Coronary artery (tissue), 2 donors: ENCODE measurements around the gene CCDC146.
"Not testable (repeated sequence)": the region's sequence is repeated elsewhere in the genome, so short reads cannot be mapped to it uniquely, and the experiment has no call there.

Experiments used
- DNase-seq: peaks from one replicate; pipeline ENCODE4 v3.0.0-alpha.2; 2017; ENCODE audit warnings: low spot score
- H3K27ac ChIP-seq, 2 donors: fragments of 200-600 bp; sonication (generic); one replicate each; pipeline ENCODE4 v1.5.1; 2016 to 2019
- H3K4me3 ChIP-seq: fragments of 200-600 bp; sonication (generic); 2 replicates; pipeline ENCODE4 v1.5.1; 2016; ENCODE audit warnings: mild to moderate bottlenecking, moderate library complexity
- CTCF ChIP-seq: fragments of 200-600 bp; sonication (generic); IDR thresholded peaks from one replicate; pipeline ENCODE4 v1.5.1; 2019; ENCODE audit warnings: antibody characterized with exemption

The CCDC146 gene

GRCh38 chr7:77128582-77129410 lies 6.4 kb downstream of the CCDC146 start:
- peak overlapping the region; percentile 38 to 56 for H3K27ac ChIP-seq
- H3K4me3 ChIP-seq: peak overlapping the region; percentile 41
- not testable (repeated sequence) for DNase-seq

GRCh38 chr7:77131781-77132180 lies 9.4 kb downstream of the CCDC146 start:
- H3K4me3 ChIP-seq, H3K27ac ChIP-seq, DNase-seq: not testable (repeated sequence)

GRCh38 chr7:77138668-77139067 lies 16.3 kb downstream of the CCDC146 start:
- not testable (repeated sequence) for H3K4me3 ChIP-seq, DNase-seq, H3K27ac ChIP-seq

- H3K27ac ChIP-seq, H3K4me3 ChIP-seq, DNase-seq: not testable (repeated sequence)
These were observed 17.9 kb downstream of the CCDC146 start for GRCh38 chr7:77140291-77140690.

- H3K4me3 ChIP-seq, DNase-seq, H3K27ac ChIP-seq: not testable (repeated sequence)
These were observed 29.8 kb downstream of the CCDC146 start for GRCh38 chr7:77152232-77152631.

GRCh38 chr7:77154917-77155464 lies 32.6 kb downstream of the CCDC146 start:
- H3K27ac ChIP-seq, DNase-seq, H3K4me3 ChIP-seq: not testable (repeated sequence)

- H3K27ac ChIP-seq: not testable (repeated sequence)
These were observed 33.4 kb downstream of the CCDC146 start for GRCh38 chr7:77155601-77156377.

GRCh38 chr7:77157034-77157433 lies 34.6 kb downstream of the CCDC146 start:
- H3K27ac ChIP-seq, H3K4me3 ChIP-seq, DNase-seq: not testable (repeated sequence)

More at GRCh38 chr7:77155601-77156377, 33.4 kb downstream of the CCDC146 start:
- H3K4me3 ChIP-seq, DNase-seq: not testable (repeated sequence)

GRCh38 chr7:77157446-77157845 lies 35.0 kb downstream of the CCDC146 start:
- DNase-seq: no peak
- H3K4me3 ChIP-seq: no peak overlapping the region
- no peak overlapping the region for H3K27ac ChIP-seq
- no peak for TF ChIP-seq CTCF

GRCh38 chr7:77171073-77171472 lies 48.7 kb downstream of the CCDC146 start:
- DNase-seq, H3K4me3 ChIP-seq, H3K27ac ChIP-seq: not testable (repeated sequence)

- not testable (repeated sequence) for DNase-seq, H3K4me3 ChIP-seq, H3K27ac ChIP-seq
These were observed 50.2 kb downstream of the CCDC146 start for GRCh38 chr7:77172437-77173172.

GRCh38 chr7:77174418-77174817 lies 52.0 kb downstream of the CCDC146 start:
- not testable (repeated sequence) for H3K27ac ChIP-seq, H3K4me3 ChIP-seq, DNase-seq

GRCh38 chr7:77175274-77175800 lies 52.9 kb downstream of the CCDC146 start:
- H3K4me3 ChIP-seq, H3K27ac ChIP-seq, DNase-seq: not testable (repeated sequence)

- Histone ChIP-seq H3K27ac (peak overlapping the region in 1 of 2 donors; percentile 41), H3K4me3 (peak overlapping the region; percentile 15)
- not testable (repeated sequence) for DNase-seq
These were observed 55.0 kb downstream of the CCDC146 start for GRCh38 chr7:77177321-77177904.

GRCh38 chr7:77178024-77178423 lies 55.6 kb downstream of the CCDC146 start:
- peak overlapping the region in 1 of 2 donors; percentile 41 for H3K27ac ChIP-seq
- not testable (repeated sequence) for H3K4me3 ChIP-seq, DNase-seq
